PC-3 (cell line): ENCODE results near the gene RECQL5. TPM values are rescaled to one million over a fixed set of nuclear protein-coding genes. Genes with fewer than 3 reads are reported as not detected.
A peak's percentile ranks its signal among the peaks of the same experiment; 100 is the strongest.
"Not testable (repeated sequence)": the region's sequence is repeated elsewhere in the genome, so short reads cannot be mapped to it uniquely, and the experiment has no call there.

ENCODE experiments used
- ATAC-seq: fragments of 200-7000 bp; cut with Tn5 transposase; 2 replicates; pipeline ENCODE4 v1.9.1; 2020; ENCODE audit warnings: mild to moderate bottlenecking, moderate library complexity
- BruUV-seq: library from RNA; stranded (reverse); fragments of 400-500 nt; replicated peaks from 2 replicates; lab custom pipeline; 2021; lab: Mats Ljungman, UMichigan
- CTCF ChIA-PET: fragments of 300-600 bp; sonication (Branson Sonifier 250); formaldehyde crosslinking; loops from one replicate; lab custom pipeline; 2022; ENCODE audit warnings: antibody characterized with exemption; lab: Charles Lee
- POLR2A ChIA-PET: fragments of 300-600 bp; sonication (Branson Sonifier 250); formaldehyde crosslinking; loops from one replicate; lab custom pipeline; 2022; ENCODE audit warnings: antibody characterized with exemption; ENCODE audit not compliant: unreplicated experiment; lab: Charles Lee
- DNase-seq: peaks from one replicate; pipeline ENCODE4 v3.0.0-alpha.2; 2015
- H2AFZ ChIP-seq: fragments of 300-600 bp; sonication (generic); 2 replicates; pipeline ENCODE4 v1.6.0; 2016; ENCODE audit warnings: antibody characterized with exemption, low read length
- H3F3A ChIP-seq: fragments of 300-600 bp; sonication (generic); one replicate; pipeline ENCODE4 v1.6.0; 2017; ENCODE audit warnings: antibody characterized with exemption, low read length, control low read depth, mild to moderate bottlenecking; ENCODE audit not compliant: unreplicated experiment
- H3K27ac ChIP-seq: fragments of 300-600 bp; sonication (generic); 2 replicates; pipeline ENCODE4 v1.5.1; 2016; ENCODE audit warnings: mild to moderate bottlenecking, low read length
- H3K27me3 ChIP-seq: fragments of 300-600 bp; sonication (generic); 2 replicates; pipeline ENCODE4 v1.6.1; 2016; ENCODE audit warnings: low read length, mixed read lengths
- H3K36me3 ChIP-seq: fragments of 300-600 bp; sonication (generic); 2 replicates; pipeline ENCODE4 v1.6.1; 2016; ENCODE audit warnings: low read depth, mixed run types, low read length, mixed read lengths
- H3K4me1 ChIP-seq: fragments of 300-600 bp; sonication (generic); 2 replicates; pipeline ENCODE4 v1.5.1; 2016; ENCODE audit warnings: low read length; ENCODE audit not compliant: insufficient read depth
- H3K4me2 ChIP-seq: fragments of 300-600 bp; sonication (generic); 2 replicates; pipeline ENCODE4 v1.6.0; 2016; ENCODE audit warnings: low read length
- H3K4me3 ChIP-seq: fragments of 300-600 bp; sonication (generic); 2 replicates; pipeline ENCODE4 v1.5.1; 2016; ENCODE audit warnings: mild to moderate bottlenecking, low read length, mixed read lengths
- H3K79me2 ChIP-seq: fragments of 300-600 bp; sonication (generic); 2 replicates; pipeline ENCODE4 v1.6.1; 2017; ENCODE audit warnings: low read length, mixed read lengths
- H3K9ac ChIP-seq: fragments of 300-600 bp; sonication (generic); 2 replicates; pipeline ENCODE4 v1.6.0; 2016; ENCODE audit warnings: mild to moderate bottlenecking, low read length
- H3K9me2 ChIP-seq: fragments of 300-600 bp; sonication (generic); replicated peaks from 2 replicates; pipeline ENCODE4 v1.6.1; 2016; ENCODE audit warnings: mixed run types, low read length, mixed read lengths
- H3K9me3 ChIP-seq: fragments of 300-600 bp; sonication (generic); 2 replicates; pipeline ENCODE4 v1.6.1; 2016; ENCODE audit warnings: low read length, mixed read lengths
- H4K20me1 ChIP-seq: fragments of 300-600 bp; sonication (generic); 2 replicates; pipeline ENCODE4 v1.6.1; 2016; ENCODE audit warnings: low read length, mixed read lengths
- CTCF ChIP-seq: fragments of 300-600 bp; sonication (generic); conservative IDR thresholded peaks from 2 replicates; pipeline ENCODE4 v1.5.1; 2017; ENCODE audit warnings: antibody characterized with exemption, low read depth, mild to moderate bottlenecking, low read length
- EZH2 ChIP-seq: fragments of 300-600 bp; sonication (generic); IDR thresholded peaks from one replicate; pipeline ENCODE4 v1.6.1; 2017; ENCODE audit warnings: antibody characterized with exemption, mild to moderate bottlenecking, low read length; ENCODE audit not compliant: unreplicated experiment
- EZH2phosphoT487 ChIP-seq: fragments of 300-600 bp; sonication (generic); IDR thresholded peaks from 2 replicates; pipeline ENCODE4 v1.6.1; 2018; ENCODE audit warnings: mild to moderate bottlenecking, antibody characterized with exemption, low read length, borderline replicate concordance
- intact Hi-C: fragments of 100-400 bp; cut with micrococcal nuclease; formaldehyde crosslinking; loops from 2 replicates; pipeline ENCODE4 v1.9.0; 2023
- total RNA-seq: library from RNA; depleted of rRNA; stranded (reverse); fragments of >200 nt; gene quantifications from 2 replicates; pipeline ENCODE4 v1.2.3, GENCODE V29; 2014

The RECQL5 gene
- total RNA-seq, 1 experiment from 2014 or later, result 54.2 TPM

DNA sequence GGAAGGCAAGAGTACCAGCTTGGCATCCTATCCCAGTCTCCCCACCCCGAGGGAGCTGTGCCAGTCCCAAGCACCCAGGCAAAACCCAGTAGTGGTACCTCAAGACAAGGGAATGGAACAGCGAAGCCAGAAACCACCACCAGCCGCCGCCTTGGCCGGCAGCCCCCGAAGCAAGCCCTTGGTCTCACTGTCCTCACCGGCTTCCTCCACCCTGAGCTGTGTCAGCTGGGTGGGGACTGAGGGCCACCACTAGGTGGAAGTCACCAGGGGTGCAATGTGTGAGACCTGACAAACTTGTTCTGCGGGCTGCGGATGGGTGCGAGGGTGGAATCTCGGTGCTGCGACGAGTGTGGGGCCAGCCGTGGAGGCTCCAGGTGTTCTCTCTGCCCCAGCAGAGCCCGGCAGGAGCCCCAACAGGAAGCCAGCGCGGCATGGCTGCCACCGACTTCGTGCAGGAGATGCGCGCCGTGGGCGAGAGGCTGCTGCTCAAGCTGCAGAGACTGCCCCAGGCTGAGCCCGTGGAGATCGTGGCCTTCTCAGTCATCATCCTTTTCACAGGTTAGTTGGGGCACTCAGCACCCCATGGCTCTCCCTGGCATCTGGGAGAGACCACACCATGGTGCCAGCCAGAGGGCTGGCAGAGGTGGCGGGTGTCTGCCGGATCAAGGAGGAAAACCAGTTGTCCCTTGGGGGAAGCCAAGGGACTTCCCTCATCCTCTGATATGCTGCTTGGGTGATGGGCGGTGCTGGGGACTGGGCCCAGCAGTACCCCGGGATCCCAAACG lies 27.0 kb downstream of the RECQL5 start:
- Histone ChIP-seq H3K27me3 (no peaks in the 10 kb centered on the region), H4K20me1 (no peaks in the 10 kb centered on the region), H2AFZ (no peak overlapping the region), H3F3A (no peaks in the 10 kb centered on the region), H3K9ac (no peak overlapping the region), H3K9me2 (no peaks in the 10 kb centered on the region), H3K9me3 (no peaks in the 10 kb centered on the region), H3K4me1 (peaks cover 30% of the 10 kb centered on the region), H3K4me3 (no peak overlapping the region), H3K4me2 (no peak overlapping the region), H3K36me3 (no peaks in the 10 kb centered on the region), H3K27ac (peak overlapping the region; percentile 28), H3K79me2 (no peaks in the 10 kb centered on the region)
- intact Hi-C loops, result no loop called here
- BruUV-seq, result no TSS peak
- DNase-seq (peak; percentile 63), ATAC-seq (0 out of 2 replicates have a peak, but pooled peaks have one; percentile 17)
- ChIA-PET POLR2A (no interaction called here), CTCF (no interaction called here)
- no peak for TF ChIP-seq EZH2phosphoT487
- peak; percentile 47 for TF ChIP-seq CTCF
- no peak for TF ChIP-seq EZH2

DNA sequence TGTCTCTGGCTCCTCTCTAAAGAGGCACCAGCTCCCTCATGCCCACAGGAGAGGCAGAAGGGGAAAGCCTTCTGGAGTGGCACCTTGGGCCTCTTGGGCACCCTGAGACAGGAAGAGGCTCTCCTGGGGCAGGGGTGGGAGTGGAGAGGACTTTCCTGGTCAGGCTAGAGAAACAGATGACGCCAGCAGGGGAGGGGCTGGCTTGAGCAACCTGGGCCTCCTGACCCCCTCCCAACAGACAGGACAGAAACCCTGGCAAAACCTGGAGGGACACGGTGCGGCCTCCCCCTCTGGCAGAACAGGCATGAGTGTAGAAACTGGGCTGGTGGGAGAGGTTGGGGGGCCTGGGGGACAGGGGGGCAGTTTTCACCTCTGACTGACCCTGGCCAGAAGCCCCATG lies 27.6 kb downstream of the RECQL5 start:
- no peaks in the 10 kb centered on the region for H3K9me3 ChIP-seq
- DNase-seq (no peak), ATAC-seq (no peak)
- TF ChIP-seq EZH2phosphoT487 (no peak), CTCF (no peak), EZH2 (no peak)
- no peaks in the 10 kb centered on the region for H3K79me2 ChIP-seq
- POLR2A ChIA-PET, result no interaction called here
- no peaks in the 10 kb centered on the region for H3K9me2 ChIP-seq
- CTCF ChIA-PET, result no interaction called here
- intact Hi-C loops, result no loop called here
- no peaks in the 10 kb centered on the region for H3K27me3 ChIP-seq
- H3F3A ChIP-seq, result no peaks in the 10 kb centered on the region
- BruUV-seq, result no TSS peak
- H2AFZ ChIP-seq, result no peak overlapping the region
- H3K36me3 ChIP-seq, result no peaks in the 10 kb centered on the region
- H3K4me1 ChIP-seq, result peaks cover 28% of the 10 kb centered on the region
- no peak overlapping the region for H3K4me3 ChIP-seq
- H3K9ac ChIP-seq, result no peak overlapping the region
- peak overlapping the region; percentile 28; the same call in 1 of the 2 replicates for H3K27ac ChIP-seq
- no peak overlapping the region for H3K4me2 ChIP-seq
- H4K20me1 ChIP-seq, result no peaks in the 10 kb centered on the region

GRCh38 chr17:75638893-75639292 lies 28.1 kb downstream of the RECQL5 start:
- TF ChIP-seq EZH2phosphoT487, result no peak
- TF ChIP-seq CTCF, result no peak
- TF ChIP-seq EZH2, result no peak
- no peaks in the 10 kb centered on the region for H3K79me2 ChIP-seq
- no peak overlapping the region for H3K9ac ChIP-seq
- ChIA-PET POLR2A (no interaction called here), CTCF (no interaction called here)
- H3K36me3 ChIP-seq, result no peaks in the 10 kb centered on the region
- no peaks in the 10 kb centered on the region for H3K9me2 ChIP-seq
- H3K4me2 ChIP-seq, result no peak overlapping the region
- intact Hi-C loops, result no loop called here
- peaks cover 32% of the 10 kb centered on the region for H3K4me1 ChIP-seq
- H3F3A ChIP-seq, result no peaks in the 10 kb centered on the region
- H3K4me3 ChIP-seq, result no peak overlapping the region
- BruUV-seq, result no TSS peak
- ATAC-seq, result no peak
- H4K20me1 ChIP-seq, result no peaks in the 10 kb centered on the region
- no peak overlapping the region for H3K27ac ChIP-seq
- no peaks in the 10 kb centered on the region for H3K27me3 ChIP-seq
- H2AFZ ChIP-seq, result no peak overlapping the region
- DNase-seq, result no peak
- H3K9me3 ChIP-seq, result no peaks in the 10 kb centered on the region

- intact Hi-C loops, DNase-seq, POLR2A ChIA-PET, H3F3A ChIP-seq, H3K9me3 ChIP-seq, CTCF ChIA-PET, ATAC-seq, H3K36me3 ChIP-seq, H4K20me1 ChIP-seq, H3K79me2 ChIP-seq, H3K27me3 ChIP-seq, H3K9me2 ChIP-seq, BruUV-seq, H3K9ac ChIP-seq, H2AFZ ChIP-seq, H3K27ac ChIP-seq, H3K4me2 ChIP-seq, H3K4me3 ChIP-seq: not testable (repeated sequence)
- peaks cover 36% of the 10 kb centered on the region for H3K4me1 ChIP-seq
Observed at GRCh38 chr17:75638039-75638438, 28.9 kb downstream of the RECQL5 start.
